ENCODE results near the gene NEK8. TPM values are rescaled to one million over a fixed set of nuclear protein-coding genes. Genes with fewer than 3 reads are reported as not detected.
A peak's percentile ranks its signal among the peaks of the same experiment; 100 is the strongest.

NEK8 gene
- total and polyA plus RNA-seq, 9 of the 15 experiments (the other 6 are each of a cell fraction or from before 2014, with no cell fraction given) = 0.98 to 16.6 (median 4.6) TPM

DNA sequence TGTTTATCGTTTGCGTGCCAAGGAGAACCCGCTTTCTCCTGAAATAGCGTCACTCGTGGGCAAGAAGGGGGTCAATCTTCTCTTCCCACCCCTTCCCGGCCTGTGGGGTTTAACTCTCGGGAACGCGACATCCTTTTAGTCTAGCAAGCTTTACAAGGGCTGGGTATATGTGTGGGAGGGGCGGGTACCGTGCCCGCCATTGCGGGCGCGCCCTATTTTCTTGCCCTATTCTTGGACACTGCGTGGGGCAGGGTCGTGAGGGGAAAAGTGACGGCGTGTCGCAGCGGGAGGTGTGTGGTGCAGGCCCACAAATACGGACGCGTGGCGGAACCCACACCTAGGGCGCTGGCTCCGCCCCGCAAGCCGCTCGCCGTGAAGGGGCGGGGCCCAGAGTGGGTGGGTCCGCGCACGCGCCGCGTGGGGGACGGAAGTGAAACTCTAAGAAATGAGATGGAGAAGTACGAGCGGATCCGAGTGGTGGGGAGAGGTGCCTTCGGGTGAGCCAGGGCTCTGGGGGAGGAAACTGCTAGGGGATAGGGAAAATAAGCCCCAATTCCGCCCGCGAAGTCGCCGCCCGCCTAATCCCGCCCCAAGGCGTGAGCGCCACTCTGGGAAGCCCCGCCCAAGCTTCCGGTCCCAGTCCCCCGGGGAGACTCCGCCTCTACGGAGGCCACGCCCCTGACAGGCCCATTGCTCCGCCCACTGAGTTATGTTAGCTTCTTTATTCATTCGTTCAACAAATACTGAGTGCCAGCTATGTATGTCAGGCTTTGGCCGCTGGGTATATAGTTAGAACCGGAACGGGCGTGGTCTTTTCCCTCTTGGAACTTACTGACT lies at the start of gene NEK8 (continued):
- TF ChIP-seq, protein P1, sequence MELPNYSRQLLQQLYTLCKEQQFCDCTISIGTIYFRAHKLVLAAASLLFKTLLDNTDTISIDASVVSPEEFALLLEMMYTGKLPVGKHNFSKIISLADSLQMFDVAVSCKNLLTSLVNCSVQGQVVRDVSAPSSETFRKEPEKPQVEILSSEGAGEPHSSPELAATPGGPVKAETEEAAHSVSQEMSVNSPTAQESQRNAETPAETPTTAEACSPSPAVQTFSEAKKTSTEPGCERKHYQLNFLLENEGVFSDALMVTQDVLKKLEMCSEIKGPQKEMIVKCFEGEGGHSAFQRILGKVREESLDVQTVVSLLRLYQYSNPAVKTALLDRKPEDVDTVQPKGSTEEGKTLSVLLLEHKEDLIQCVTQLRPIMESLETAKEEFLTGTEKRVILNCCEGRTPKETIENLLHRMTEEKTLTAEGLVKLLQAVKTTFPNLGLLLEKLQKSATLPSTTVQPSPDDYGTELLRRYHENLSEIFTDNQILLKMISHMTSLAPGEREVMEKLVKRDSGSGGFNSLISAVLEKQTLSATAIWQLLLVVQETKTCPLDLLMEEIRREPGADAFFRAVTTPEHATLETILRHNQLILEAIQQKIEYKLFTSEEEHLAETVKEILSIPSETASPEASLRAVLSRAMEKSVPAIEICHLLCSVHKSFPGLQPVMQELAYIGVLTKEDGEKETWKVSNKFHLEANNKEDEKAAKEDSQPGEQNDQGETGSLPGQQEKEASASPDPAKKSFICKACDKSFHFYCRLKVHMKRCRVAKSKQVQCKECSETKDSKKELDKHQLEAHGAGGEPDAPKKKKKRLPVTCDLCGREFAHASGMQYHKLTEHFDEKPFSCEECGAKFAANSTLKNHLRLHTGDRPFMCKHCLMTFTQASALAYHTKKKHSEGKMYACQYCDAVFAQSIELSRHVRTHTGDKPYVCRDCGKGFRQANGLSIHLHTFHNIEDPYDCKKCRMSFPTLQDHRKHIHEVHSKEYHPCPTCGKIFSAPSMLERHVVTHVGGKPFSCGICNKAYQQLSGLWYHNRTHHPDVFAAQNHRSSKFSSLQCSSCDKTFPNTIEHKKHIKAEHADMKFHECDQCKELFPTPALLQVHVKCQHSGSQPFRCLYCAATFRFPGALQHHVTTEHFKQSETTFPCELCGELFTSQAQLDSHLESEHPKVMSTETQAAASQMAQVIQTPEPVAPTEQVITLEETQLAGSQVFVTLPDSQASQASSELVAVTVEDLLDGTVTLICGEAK (IDR thresholded peaks at IDR 0.05) = peak; percentile 80
- TF ChIP-seq, protein P1 (CRISPR knock-in tag; IDR thresholded peaks at IDR 0.05) = no peak
- TF ChIP-seq ZNF24 (IDR thresholded peaks at IDR 0.05) (peak; percentile 59; the same call in 1 of the 2 replicates), ZNF134 (CRISPR knock-in tag; conservative IDR thresholded peaks at IDR 0.05) (no peak), SMARCA5 (IDR thresholded peaks at IDR 0.05) (no peak), PCBP2 (IDR thresholded peaks at IDR 0.05; ENCODE audit: low read depth, low read length, poor library complexity, severe bottlenecking) (no peak), SRSF7 (optimal IDR thresholded peaks at IDR 0.05; ENCODE audit: low read depth, low read length) (no peak), HMG20A (CRISPR knock-in tag; conservative IDR thresholded peaks at IDR 0.05) (no peak), IFI16 (CRISPR knock-in tag; IDR thresholded peaks at IDR 0.05) (no peak), PHF20 (IDR thresholded peaks at IDR 0.05; ENCODE audit: partially characterized antibody) (no peak), CBX8 (IDR thresholded peaks at IDR 0.05; ENCODE audit: borderline replicate concordance, extremely low read depth, low read depth, low read length, poor library complexity, severe bottlenecking) (no peak), ZNF253 (CRISPR knock-in tag; conservative IDR thresholded peaks at IDR 0.05) (0 out of 2 replicates have a peak, but pooled peaks have one; percentile 52), ATF1 (CRISPR knock-in tag; IDR thresholded peaks at IDR 0.05) (no peak), ATF1 (tag; IDR thresholded peaks at IDR 0.05) (peak; percentile 75), CCAR2 (IDR thresholded peaks at IDR 0.05; ENCODE audit: low read depth, low read length) (0 out of 2 replicates have a peak, but pooled peaks have one; percentile 70), ZNF512 (tag; IDR thresholded peaks at IDR 0.05) (no peak)
- TF ChIP-seq, protein P2, sequence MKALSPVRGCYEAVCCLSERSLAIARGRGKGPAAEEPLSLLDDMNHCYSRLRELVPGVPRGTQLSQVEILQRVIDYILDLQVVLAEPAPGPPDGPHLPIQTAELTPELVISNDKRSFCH (CRISPR knock-in tag; IDR thresholded peaks at IDR 0.05) = no peak
- TF ChIP-seq, protein P2 (tag; IDR thresholded peaks at IDR 0.05) = no peak

Measured in K562 (cell line).